ENCODE measurements around the gene ECI1.
A peak's percentile ranks its signal among the peaks of the same experiment; 100 is the strongest.

The ECI1 gene

GRCh38 chr16:2251296-2252111 is at the start of gene ECI1:
ECI1 (minus strand) TSS chr16:2251587; CDS start chr16:2251566, 21 bp downstream.
- peak; percentile 72 for DNase-seq (ENCODE audit: low read depth)

GRCh38 chr16:2299915-2300192 is 48.5 kb upstream of the ECI1 start:
- no peak for DNase-seq (ENCODE audit: low read depth)

GRCh38 chr16:2299121-2299914 is 47.9 kb upstream of the ECI1 start:
- DNase-seq (ENCODE audit: low read depth) = no peak

GRCh38 chr16:2298621-2299020 is 47.2 kb upstream of the ECI1 start:
- no peak for DNase-seq (ENCODE audit: low read depth)

GRCh38 chr16:2297506-2297860 is 46.1 kb upstream of the ECI1 start:
- no peak for DNase-seq (ENCODE audit: low read depth)

- DNase-seq (ENCODE audit: low read depth) = no peak
Observed at GRCh38 chr16:2296661-2297505, 45.5 kb upstream of the ECI1 start.

- DNase-seq (ENCODE audit: low read depth) = no peak
Observed at GRCh38 chr16:2295056-2295798, 43.8 kb upstream of the ECI1 start.

GRCh38 chr16:2292221-2292620 is 40.8 kb upstream of the ECI1 start:
- no peak for DNase-seq (ENCODE audit: low read depth)

GRCh38 chr16:2289282-2289681 is 37.9 kb upstream of the ECI1 start:
- no peak for DNase-seq (ENCODE audit: low read depth)

- DNase-seq (ENCODE audit: low read depth) = no peak
Observed at GRCh38 chr16:2288726-2289125, 37.3 kb upstream of the ECI1 start.

GRCh38 chr16:2287916-2288547 is 36.6 kb upstream of the ECI1 start:
- DNase-seq (ENCODE audit: low read depth) = no peak

- DNase-seq (ENCODE audit: low read depth) = no peak
Observed at GRCh38 chr16:2286550-2286949, 35.2 kb upstream of the ECI1 start.

GRCh38 chr16:2285731-2286191 is 34.4 kb upstream of the ECI1 start:
- DNase-seq (ENCODE audit: low read depth) = no peak

- no peak for DNase-seq (ENCODE audit: low read depth)
Observed at GRCh38 chr16:2284797-2285576, 33.6 kb upstream of the ECI1 start.

GRCh38 chr16:2284001-2284770 is 32.8 kb upstream of the ECI1 start:
- DNase-seq (ENCODE audit: low read depth) = no peak

GRCh38 chr16:2282866-2283555 is 31.6 kb upstream of the ECI1 start:
- DNase-seq (ENCODE audit: low read depth) = no peak

- DNase-seq (ENCODE audit: low read depth) = no peak
Observed at GRCh38 chr16:2282262-2282661, 30.9 kb upstream of the ECI1 start.

GRCh38 chr16:2280981-2281542 is 29.7 kb upstream of the ECI1 start:
- no peak for DNase-seq (ENCODE audit: low read depth)

GRCh38 chr16:2280461-2280860 is 29.1 kb upstream of the ECI1 start:
- DNase-seq (ENCODE audit: low read depth) = no peak

All from activated T-helper 1 cell treated with Interleukin-2 at 50 U/mL for 16 hours (primary cell).